Measurements from ENCODE around the gene NIP7. TPM values are rescaled to one million over a fixed set of nuclear protein-coding genes. Genes with fewer than 3 reads are reported as not detected.

Gene NIP7
- total RNA-seq, 1 donor from 2014 or later = 26.6 TPM

DNA sequence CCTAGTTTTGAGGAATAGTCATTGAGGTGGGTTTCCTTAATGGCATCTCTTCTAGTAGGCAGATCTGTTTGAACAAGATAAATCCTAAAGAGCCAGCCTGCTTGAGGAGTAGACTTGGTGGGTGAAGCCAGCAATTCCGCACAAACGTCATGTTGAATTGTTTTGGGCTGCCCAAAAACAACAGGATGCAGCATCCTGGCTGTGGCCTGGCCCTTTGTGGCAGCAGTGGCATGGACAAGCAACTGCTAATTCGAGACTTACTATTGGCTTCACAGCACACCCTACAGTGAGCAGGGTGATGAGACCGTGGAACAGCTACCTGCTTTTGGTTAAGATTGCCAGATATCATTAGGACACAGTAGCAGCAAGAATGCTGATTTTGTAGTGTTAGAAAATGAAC is 37.7 kb upstream of the NIP7 start:
- Histone ChIP-seq H3K27me3 (ENCODE audit: control insufficient read depth, insufficient read depth, low read length) (no peaks in the 10 kb centered on the region), H3K4me3 (ENCODE audit: low read depth, low read length) (no peak overlapping the region), H3K36me3 (ENCODE audit: control insufficient read depth, insufficient read depth, low read length) (no peaks in the 10 kb centered on the region)
- TF ChIP-seq, protein P1, sequence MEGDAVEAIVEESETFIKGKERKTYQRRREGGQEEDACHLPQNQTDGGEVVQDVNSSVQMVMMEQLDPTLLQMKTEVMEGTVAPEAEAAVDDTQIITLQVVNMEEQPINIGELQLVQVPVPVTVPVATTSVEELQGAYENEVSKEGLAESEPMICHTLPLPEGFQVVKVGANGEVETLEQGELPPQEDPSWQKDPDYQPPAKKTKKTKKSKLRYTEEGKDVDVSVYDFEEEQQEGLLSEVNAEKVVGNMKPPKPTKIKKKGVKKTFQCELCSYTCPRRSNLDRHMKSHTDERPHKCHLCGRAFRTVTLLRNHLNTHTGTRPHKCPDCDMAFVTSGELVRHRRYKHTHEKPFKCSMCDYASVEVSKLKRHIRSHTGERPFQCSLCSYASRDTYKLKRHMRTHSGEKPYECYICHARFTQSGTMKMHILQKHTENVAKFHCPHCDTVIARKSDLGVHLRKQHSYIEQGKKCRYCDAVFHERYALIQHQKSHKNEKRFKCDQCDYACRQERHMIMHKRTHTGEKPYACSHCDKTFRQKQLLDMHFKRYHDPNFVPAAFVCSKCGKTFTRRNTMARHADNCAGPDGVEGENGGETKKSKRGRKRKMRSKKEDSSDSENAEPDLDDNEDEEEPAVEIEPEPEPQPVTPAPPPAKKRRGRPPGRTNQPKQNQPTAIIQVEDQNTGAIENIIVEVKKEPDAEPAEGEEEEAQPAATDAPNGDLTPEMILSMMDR (IDR thresholded peaks at IDR 0.05; ENCODE audit: insufficient read depth, low read length, poor library complexity, severe bottlenecking) = no peak
- DNase-seq (ENCODE audit: low read depth) = no peak

DNA sequence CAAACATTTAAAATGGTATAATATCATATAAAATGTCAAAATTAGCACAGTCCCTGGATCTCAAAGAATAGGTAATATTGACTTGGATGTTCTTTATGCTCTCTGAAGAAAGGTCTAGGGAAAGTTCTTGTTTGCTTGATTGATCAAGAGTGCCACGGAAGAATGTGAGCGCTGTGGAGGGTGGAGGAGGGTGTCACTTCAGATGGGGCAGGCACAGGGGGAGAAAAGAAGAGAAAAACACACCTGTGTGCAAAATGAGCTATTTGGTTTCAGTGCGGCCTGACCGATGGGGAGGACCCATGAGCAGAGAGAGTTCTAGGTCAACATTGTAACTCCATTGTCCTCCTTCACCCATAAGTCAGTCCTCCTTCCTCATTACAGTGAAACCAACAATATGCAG is 37.3 kb upstream of the NIP7 start:
- TF ChIP-seq, protein P1 (IDR thresholded peaks at IDR 0.05; ENCODE audit: insufficient read depth, low read length, poor library complexity, severe bottlenecking) = no peak
- DNase-seq (ENCODE audit: low read depth) = no peak
- H3K27me3 ChIP-seq (ENCODE audit: control insufficient read depth, insufficient read depth, low read length) = no peaks in the 10 kb centered on the region
- no peaks in the 10 kb centered on the region for H3K36me3 ChIP-seq (ENCODE audit: control insufficient read depth, insufficient read depth, low read length)
- H3K4me3 ChIP-seq (ENCODE audit: low read depth, low read length) = no peak overlapping the region

DNA sequence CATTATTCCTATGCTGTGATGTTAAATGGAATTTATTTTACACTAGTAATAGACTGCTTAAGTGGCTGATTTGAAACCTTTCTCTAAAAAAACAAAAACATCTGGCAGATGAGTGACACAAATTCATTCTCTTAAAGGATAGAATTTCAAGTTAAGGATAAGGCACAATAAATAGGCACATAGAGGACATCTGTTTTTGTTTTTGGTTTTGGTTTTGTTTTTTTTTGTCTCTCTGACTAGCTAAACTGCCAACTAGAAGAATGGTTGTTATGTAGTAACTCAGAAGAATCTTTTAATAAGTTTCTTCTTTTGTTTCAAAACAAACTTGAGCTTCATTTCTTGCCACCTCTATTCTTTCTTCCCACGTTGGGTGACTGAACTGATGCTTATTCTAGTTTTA is 33.5 kb upstream of the NIP7 start:
- Histone ChIP-seq H3K36me3 (ENCODE audit: control insufficient read depth, insufficient read depth, low read length) (no peaks in the 10 kb centered on the region), H3K4me3 (ENCODE audit: low read depth, low read length) (no peak overlapping the region), H3K27me3 (ENCODE audit: control insufficient read depth, insufficient read depth, low read length) (no peaks in the 10 kb centered on the region)
- TF ChIP-seq, protein P1 (IDR thresholded peaks at IDR 0.05; ENCODE audit: insufficient read depth, low read length, poor library complexity, severe bottlenecking) = no peak
- no peak for DNase-seq (ENCODE audit: low read depth)

DNA sequence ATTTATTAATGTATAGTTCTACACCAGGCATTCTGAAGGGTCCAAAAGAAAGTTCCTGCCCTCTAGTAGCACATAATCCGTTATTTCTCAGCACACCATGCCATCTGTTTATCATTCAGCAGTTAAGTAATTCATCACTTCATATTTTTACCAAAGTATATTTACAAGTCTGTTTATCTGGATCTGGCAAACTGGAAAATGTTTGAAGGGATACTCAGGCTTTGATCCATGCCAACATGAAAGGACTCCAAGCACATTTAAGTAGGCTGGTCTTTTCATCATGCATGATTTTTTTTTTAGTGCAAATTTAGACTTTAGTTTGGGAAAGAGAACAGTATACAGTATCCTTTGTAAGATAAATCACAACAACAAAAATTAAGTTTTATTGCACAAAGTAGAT is 32.5 kb upstream of the NIP7 start:
- DNase-seq (ENCODE audit: low read depth) = no peak
- no peaks in the 10 kb centered on the region for H3K27me3 ChIP-seq (ENCODE audit: control insufficient read depth, insufficient read depth, low read length)
- H3K4me3 ChIP-seq (ENCODE audit: low read depth, low read length) = no peak overlapping the region
- H3K36me3 ChIP-seq (ENCODE audit: control insufficient read depth, insufficient read depth, low read length) = no peaks in the 10 kb centered on the region
- TF ChIP-seq, protein P1 (IDR thresholded peaks at IDR 0.05; ENCODE audit: insufficient read depth, low read length, poor library complexity, severe bottlenecking) = no peak

DNA sequence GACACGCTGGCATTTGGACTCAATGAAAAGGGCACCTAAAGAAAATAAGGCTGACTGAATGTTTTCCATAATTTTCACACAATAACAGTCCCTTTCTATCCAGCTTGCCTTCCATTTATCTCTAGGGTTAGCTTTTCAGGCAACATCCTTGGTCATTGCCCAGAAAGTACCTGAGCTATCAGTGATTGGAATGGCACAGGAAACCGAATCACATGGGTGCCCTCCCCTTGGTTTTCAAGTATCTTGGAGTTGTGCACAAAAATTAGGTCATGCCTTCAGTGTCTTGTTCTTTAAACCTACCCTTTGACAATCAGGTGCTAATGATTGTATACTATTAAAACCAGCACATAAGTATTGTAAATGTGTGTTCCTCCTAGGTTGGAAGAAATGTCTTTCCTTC is 31.7 kb upstream of the NIP7 start:
- H3K36me3 ChIP-seq (ENCODE audit: control insufficient read depth, insufficient read depth, low read length) = no peaks in the 10 kb centered on the region
- TF ChIP-seq, protein P1 (IDR thresholded peaks at IDR 0.05; ENCODE audit: insufficient read depth, low read length, poor library complexity, severe bottlenecking) = no peak
- no peaks in the 10 kb centered on the region for H3K27me3 ChIP-seq (ENCODE audit: control insufficient read depth, insufficient read depth, low read length)
- no peak overlapping the region for H3K4me3 ChIP-seq (ENCODE audit: low read depth, low read length)
- DNase-seq (ENCODE audit: low read depth) = no peak

DNA sequence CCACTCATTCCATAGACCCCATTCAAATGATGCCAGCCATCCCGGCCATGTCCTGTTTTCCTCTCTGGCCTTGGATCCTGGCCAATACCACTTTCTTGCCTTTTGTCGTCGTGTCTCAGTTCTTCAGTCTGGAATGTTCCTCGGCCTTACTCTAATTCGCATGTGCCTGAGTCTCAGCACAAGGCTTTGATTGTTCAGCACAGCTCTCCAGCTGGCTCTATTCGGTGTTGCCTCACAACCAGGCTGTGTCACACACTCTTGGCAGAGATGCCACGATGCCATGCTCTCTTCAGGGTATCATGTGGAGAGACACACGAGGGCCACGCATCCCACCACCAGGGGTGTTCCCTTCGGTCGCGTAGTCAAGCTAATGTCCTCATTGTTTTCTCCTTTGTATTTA is 30.3 kb upstream of the NIP7 start:
- Histone ChIP-seq H3K36me3 (ENCODE audit: control insufficient read depth, insufficient read depth, low read length) (peaks cover 1% of the 10 kb centered on the region), H3K4me3 (ENCODE audit: low read depth, low read length) (no peak overlapping the region), H3K27me3 (ENCODE audit: control insufficient read depth, insufficient read depth, low read length) (no peaks in the 10 kb centered on the region)
- TF ChIP-seq, protein P1 (IDR thresholded peaks at IDR 0.05; ENCODE audit: insufficient read depth, low read length, poor library complexity, severe bottlenecking) = no peak
- DNase-seq (ENCODE audit: low read depth) = no peak
